ENCODE results near the gene MYLK. TPM values are rescaled to one million over a fixed set of nuclear protein-coding genes. Genes with fewer than 3 reads are reported as not detected.

Gene MYLK
- total RNA-seq, 4 donors from 2014 or later: 24.6 to 47.0 (median 39.2) TPM

DNA sequence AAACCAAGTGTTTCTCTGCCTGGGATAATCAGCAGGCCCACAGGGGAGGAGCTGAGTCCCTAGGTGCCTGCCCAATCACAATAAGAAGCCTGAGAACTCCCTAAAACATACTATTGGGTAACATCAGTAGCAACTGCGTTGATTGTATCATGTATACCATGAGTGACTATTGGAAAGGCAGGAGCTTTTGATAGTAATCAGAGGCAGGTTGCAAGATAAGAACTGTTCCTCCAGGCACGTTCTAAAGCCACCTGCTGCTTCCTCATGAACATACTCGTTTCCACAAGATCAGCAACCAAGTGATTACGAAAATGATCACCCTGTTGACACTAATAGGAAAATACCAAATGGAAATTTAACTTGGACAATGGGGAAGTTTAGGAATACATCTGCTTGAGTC, 6.7 kb downstream of the MYLK start:
- Histone ChIP-seq H3K27ac (no peak overlapping the region), H3K36me3 (no peaks in the 10 kb centered on the region), H3K4me1 (no peaks in the 10 kb centered on the region), H3K4me3 (no peak overlapping the region), H3K27me3 (no peaks in the 10 kb centered on the region), H3K9me3 (no peaks in the 10 kb centered on the region)
- TF ChIP-seq, protein P1, sequence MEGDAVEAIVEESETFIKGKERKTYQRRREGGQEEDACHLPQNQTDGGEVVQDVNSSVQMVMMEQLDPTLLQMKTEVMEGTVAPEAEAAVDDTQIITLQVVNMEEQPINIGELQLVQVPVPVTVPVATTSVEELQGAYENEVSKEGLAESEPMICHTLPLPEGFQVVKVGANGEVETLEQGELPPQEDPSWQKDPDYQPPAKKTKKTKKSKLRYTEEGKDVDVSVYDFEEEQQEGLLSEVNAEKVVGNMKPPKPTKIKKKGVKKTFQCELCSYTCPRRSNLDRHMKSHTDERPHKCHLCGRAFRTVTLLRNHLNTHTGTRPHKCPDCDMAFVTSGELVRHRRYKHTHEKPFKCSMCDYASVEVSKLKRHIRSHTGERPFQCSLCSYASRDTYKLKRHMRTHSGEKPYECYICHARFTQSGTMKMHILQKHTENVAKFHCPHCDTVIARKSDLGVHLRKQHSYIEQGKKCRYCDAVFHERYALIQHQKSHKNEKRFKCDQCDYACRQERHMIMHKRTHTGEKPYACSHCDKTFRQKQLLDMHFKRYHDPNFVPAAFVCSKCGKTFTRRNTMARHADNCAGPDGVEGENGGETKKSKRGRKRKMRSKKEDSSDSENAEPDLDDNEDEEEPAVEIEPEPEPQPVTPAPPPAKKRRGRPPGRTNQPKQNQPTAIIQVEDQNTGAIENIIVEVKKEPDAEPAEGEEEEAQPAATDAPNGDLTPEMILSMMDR (IDR thresholded peaks at IDR 0.05): no peak
- TF ChIP-seq EP300 (IDR thresholded peaks at IDR 0.05): no peak
- TF ChIP-seq POLR2AphosphoS5 (IDR thresholded peaks at IDR 0.05): no peak
- TF ChIP-seq POLR2A (IDR thresholded peaks at IDR 0.05): no peak
- no peak for DNase-seq (ENCODE audit: low spot score in 2 of 2)
- 40% methylated on average over 4 of the region's 4 CpGs for WGBS

DNA sequence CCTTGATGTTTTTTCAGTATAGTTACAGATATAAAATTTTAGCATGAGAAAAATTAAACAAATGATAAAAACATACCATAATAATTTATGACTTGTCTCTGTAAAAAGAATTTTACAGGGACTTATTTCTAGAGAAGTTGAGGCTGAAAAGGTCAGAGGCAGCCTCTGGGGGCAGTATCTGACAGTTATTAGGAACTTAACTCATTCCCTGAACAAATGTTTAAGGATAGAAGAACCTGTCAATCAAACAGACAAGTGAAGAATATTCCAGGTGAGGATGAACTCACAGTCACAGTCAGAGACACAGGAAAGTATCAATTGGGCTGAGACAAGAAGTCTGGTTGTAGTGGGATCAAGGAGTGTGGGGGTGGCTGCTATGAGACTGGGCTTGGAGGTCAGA, 7.3 kb downstream of the MYLK start:
- Histone ChIP-seq H3K36me3 (no peaks in the 10 kb centered on the region), H3K27ac (no peak overlapping the region), H3K4me3 (no peak overlapping the region), H3K27me3 (no peaks in the 10 kb centered on the region), H3K4me1 (no peaks in the 10 kb centered on the region), H3K9me3 (no peaks in the 10 kb centered on the region)
- TF ChIP-seq POLR2A (IDR thresholded peaks at IDR 0.05): no peak
- no peak for DNase-seq (ENCODE audit: low spot score in 2 of 2)

DNA sequence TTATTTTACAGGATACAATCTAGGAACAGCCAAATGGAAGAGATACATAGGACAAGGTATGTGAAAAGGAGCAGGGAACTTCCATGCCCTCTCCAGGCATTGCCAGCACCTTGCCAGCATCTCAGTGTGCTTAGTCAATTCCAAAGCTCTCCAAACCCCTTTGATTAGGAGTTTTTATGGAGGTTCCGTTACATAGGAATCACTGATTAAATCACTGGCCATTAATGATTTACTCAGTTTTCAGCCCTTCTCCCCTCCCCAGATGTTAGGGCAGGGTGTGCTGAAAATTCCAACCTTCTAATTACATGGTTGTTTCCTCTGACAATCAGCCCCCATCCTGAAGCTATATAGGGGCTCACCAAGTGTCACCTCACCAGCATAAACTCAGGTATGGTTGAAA, 11.5 kb downstream of the MYLK start:
- no peaks in the 10 kb centered on the region for H3K36me3 ChIP-seq
- no peak overlapping the region for H3K4me3 ChIP-seq
- DNase-seq (ENCODE audit: low spot score in 2 of 2): no peak
- TF ChIP-seq EP300 (IDR thresholded peaks at IDR 0.05) (no peak), POLR2AphosphoS5 (IDR thresholded peaks at IDR 0.05) (no peak), POLR2A (IDR thresholded peaks at IDR 0.05) (no peak)
- TF ChIP-seq, protein P1 (IDR thresholded peaks at IDR 0.05): no peak
- no peak overlapping the region for H3K27ac ChIP-seq
- WGBS: 94% methylated on average over 1 of the region's 1 CpG
- no peaks in the 10 kb centered on the region for H3K27me3 ChIP-seq
- no peaks in the 10 kb centered on the region for H3K4me1 ChIP-seq
- no peaks in the 10 kb centered on the region for H3K9me3 ChIP-seq

DNA sequence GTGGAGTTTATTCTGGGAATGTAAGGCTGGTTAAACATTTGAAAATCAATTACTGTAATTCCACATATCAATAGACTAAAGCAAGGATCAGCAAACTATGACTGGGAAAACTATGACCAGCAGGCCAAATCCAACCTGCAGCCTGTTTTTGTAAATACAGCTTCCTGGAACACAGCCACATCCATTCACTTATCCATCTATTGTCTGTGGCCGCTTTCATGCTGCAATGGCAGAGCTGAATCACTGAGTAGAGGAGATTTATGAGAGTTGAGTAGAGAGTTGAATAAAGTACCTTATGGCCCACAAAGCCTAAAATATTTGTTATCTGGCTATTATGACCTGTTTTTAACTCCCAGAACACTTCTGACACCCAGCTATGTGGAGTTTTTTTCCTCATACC, 12.2 kb downstream of the MYLK start:
- H3K4me3 ChIP-seq: no peak overlapping the region
- no peak for DNase-seq (ENCODE audit: low spot score in 2 of 2)
- TF ChIP-seq POLR2AphosphoS5 (IDR thresholded peaks at IDR 0.05) (no peak), EP300 (IDR thresholded peaks at IDR 0.05) (no peak), POLR2A (IDR thresholded peaks at IDR 0.05) (no peak)
- TF ChIP-seq, protein P1 (IDR thresholded peaks at IDR 0.05): no peak
- no peaks in the 10 kb centered on the region for H3K9me3 ChIP-seq
- 76% methylated on average over 1 of the region's 1 CpG for WGBS
- no peaks in the 10 kb centered on the region for H3K27me3 ChIP-seq
- H3K4me1 ChIP-seq: no peaks in the 10 kb centered on the region
- H3K27ac ChIP-seq: no peak overlapping the region
- no peaks in the 10 kb centered on the region for H3K36me3 ChIP-seq

DNA sequence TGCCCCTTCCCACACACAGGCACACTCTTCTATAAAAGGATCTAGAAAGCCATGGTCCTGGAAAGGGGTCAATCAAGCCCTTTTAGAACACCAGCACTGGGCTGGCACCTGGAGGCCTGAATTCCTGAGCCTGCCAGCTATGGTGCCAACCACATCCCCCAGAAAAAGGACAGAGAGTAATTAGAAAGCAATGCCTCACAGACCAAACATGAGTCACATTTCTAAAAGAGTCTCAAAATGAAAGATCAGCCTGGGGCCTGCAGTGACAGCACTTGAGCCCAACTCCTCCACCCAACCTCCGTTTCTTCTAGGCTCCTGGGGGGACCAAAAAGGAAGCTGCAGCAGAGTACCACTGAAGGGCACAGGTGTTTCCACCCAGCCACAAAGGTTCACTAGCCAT, 14.1 kb downstream of the MYLK start:
- no peaks in the 10 kb centered on the region for H3K4me1 ChIP-seq
- no peaks in the 10 kb centered on the region for H3K36me3 ChIP-seq
- no peak overlapping the region for H3K27ac ChIP-seq
- H3K4me3 ChIP-seq: no peak overlapping the region
- no peak for TF ChIP-seq POLR2AphosphoS5 (IDR thresholded peaks at IDR 0.05)
- TF ChIP-seq, protein P1 (IDR thresholded peaks at IDR 0.05): no peak
- no peak for TF ChIP-seq EP300 (IDR thresholded peaks at IDR 0.05)
- TF ChIP-seq POLR2A (IDR thresholded peaks at IDR 0.05): no peak
- no peak for DNase-seq (ENCODE audit: low spot score in 2 of 2)
- no peaks in the 10 kb centered on the region for H3K9me3 ChIP-seq
- no CpG with 5 or more reads among the region's 1 CpG for WGBS
- no peaks in the 10 kb centered on the region for H3K27me3 ChIP-seq

DNA sequence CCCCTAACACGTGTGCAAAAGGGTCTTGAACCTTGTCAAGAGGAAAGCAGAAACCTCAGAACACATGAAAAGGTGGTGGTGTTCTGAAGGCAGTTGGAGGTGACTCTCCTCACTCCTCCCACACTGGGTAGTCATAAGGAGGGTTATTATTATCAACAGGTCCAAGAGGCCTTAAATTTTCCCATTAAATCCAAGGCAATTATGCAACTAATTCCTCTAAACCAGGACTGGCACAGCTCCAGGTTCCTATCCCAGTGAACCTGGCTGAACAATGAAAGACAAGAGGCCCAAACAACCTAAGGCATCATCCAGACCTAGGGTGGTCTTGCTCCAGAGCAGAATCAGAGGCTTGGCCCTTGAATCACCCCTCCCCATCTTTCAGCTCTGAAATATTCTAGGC, 15.0 kb downstream of the MYLK start:
- Histone ChIP-seq H3K4me1 (no peaks in the 10 kb centered on the region), H3K4me3 (no peak overlapping the region), H3K36me3 (no peaks in the 10 kb centered on the region), H3K27me3 (no peaks in the 10 kb centered on the region), H3K27ac (no peak overlapping the region), H3K9me3 (no peaks in the 10 kb centered on the region)
- DNase-seq (ENCODE audit: low spot score in 2 of 2): no peak
- TF ChIP-seq POLR2A (IDR thresholded peaks at IDR 0.05): no peak
- WGBS: 88% methylated on average over 1 of the region's 1 CpG

Data from suprapubic skin (tissue), 4 donors.